GM12878 (cell line): ENCODE data around the gene TTYH1. TPM values are rescaled to one million over a fixed set of nuclear protein-coding genes. Genes with fewer than 3 reads are reported as not detected.

Experiments used
- ATAC-seq: fragments of 200-7000 bp; cut with Tn5 transposase; 3 replicates; pipeline ENCODE4 v1.9.1; 2020; ENCODE audit warnings: mild to moderate bottlenecking, moderate library complexity
- BruUV-seq: library from RNA; stranded (reverse); fragments of 400-500 nt; replicated peaks from 2 replicates; lab custom pipeline; 2021; lab: Mats Ljungman, UMichigan
- CTCF ChIA-PET: fragments of 300-600 bp; sonication (Branson Sonifier 250); formaldehyde crosslinking; extraction: SDS; loops from one replicate; lab custom pipeline; 2021; ENCODE audit warnings: inconsistent platforms; lab: Yijun Ruan, JAX
- POLR2A ChIA-PET: fragments of 350-600 bp; formaldehyde crosslinking; extraction: SDS; loops from one replicate; lab custom pipeline; 2021; ENCODE audit warnings: inconsistent platforms; lab: Charles Lee
- RAD21 ChIA-PET: fragments of 300-600 bp; sonication (Branson Sonifier 250); formaldehyde crosslinking; loops from one replicate; lab custom pipeline; 2023; ENCODE audit warnings: antibody characterized with exemption; ENCODE audit not compliant: unreplicated experiment; lab: Charles Lee
- SMC1A ChIA-PET: fragments of 300-600 bp; sonication (Branson Sonifier 250); formaldehyde crosslinking; loops from one replicate; lab custom pipeline; 2023; ENCODE audit not compliant: unreplicated experiment, uncharacterized antibody; lab: Charles Lee
- DNase-seq: peaks from one replicate; pipeline ENCODE4 v3.0.0-alpha.2; 2011; ENCODE audit warnings: low read depth, low spot score
- FAIRE-seq: peaks from 3 replicates; lab custom pipeline; 2011; peaks lifted over from hg19 to GRCh38; lab: Jason Lieb, UNC
- H2AFZ ChIP-seq: 2 replicates; pipeline ENCODE4 v1.6.0; 2011; ENCODE audit warnings: low read depth, low read length, control low read depth; ENCODE audit not compliant: control insufficient read depth
- H3K27ac ChIP-seq: 2 replicates; pipeline ENCODE4 v1.5.1; 2011; ENCODE audit warnings: control low read depth; ENCODE audit not compliant: control insufficient read depth, insufficient read depth
- H3K27me3 ChIP-seq, 2 experiments: replicated peaks in 1 of 2; 2 replicates each; pipeline versions ENCODE4 v1.6.0 to v1.6.1; 2011; ENCODE audit warnings: low read length in 1 of 2; ENCODE audit not compliant: control insufficient read depth in 2 of 2, insufficient read depth in 2 of 2
- H3K36me3 ChIP-seq, 2 experiments: 2 replicates each; pipeline ENCODE4 v1.5.1; 2011; ENCODE audit warnings: low read length in 1 of 2; ENCODE audit not compliant: control insufficient read depth in 2 of 2, insufficient read depth in 2 of 2
- H3K4me1 ChIP-seq: 2 replicates; pipeline ENCODE4 v1.6.1; 2011; ENCODE audit warnings: mild to moderate bottlenecking, low read length, moderate library complexity, mixed read lengths; ENCODE audit not compliant: control insufficient read depth, insufficient read depth
- H3K4me2 ChIP-seq: 2 replicates; pipeline ENCODE4 v1.6.0; 2011; ENCODE audit warnings: control low read depth; ENCODE audit not compliant: control insufficient read depth, insufficient read depth
- H3K4me3 ChIP-seq: fragments of 200-600 bp; sonication (generic); 2 replicates; pipeline ENCODE4 v1.5.1; 2016
- H3K79me2 ChIP-seq: 2 replicates; pipeline ENCODE4 v1.6.0; 2011; ENCODE audit warnings: low read length; ENCODE audit not compliant: control insufficient read depth, insufficient read depth
- H3K9ac ChIP-seq: 2 replicates; pipeline ENCODE4 v1.8.0; 2011; ENCODE audit warnings: low read length, control low read depth, mixed read lengths; ENCODE audit not compliant: control insufficient read depth, insufficient read depth
- H3K9me3 ChIP-seq: replicated peaks from 3 replicates; pipeline ENCODE4 v1.5.1; 2011; ENCODE audit warnings: mild to moderate bottlenecking, low read length; ENCODE audit not compliant: control insufficient read depth, insufficient read depth
- H4K20me1 ChIP-seq: 2 replicates; pipeline ENCODE4 v1.6.0; 2011; ENCODE audit not compliant: control insufficient read depth, insufficient read depth
- CBX5 ChIP-seq: sonication (generic); IDR thresholded peaks from 2 replicates; pipeline ENCODE4 v1.6.1; 2016; ENCODE audit warnings: low read depth, moderate library complexity, mild to moderate bottlenecking, inconsistent platforms
- CHD1 ChIP-seq: IDR thresholded peaks from 2 replicates; pipeline ENCODE4 v1.6.1; 2012; ENCODE audit warnings: low read depth, low read length, improper control_type of control experiment
- FOXK2 ChIP-seq: fragments of 450-650 bp; IDR thresholded peaks from 2 replicates; pipeline ENCODE4 v1.6.1; 2017; ENCODE audit warnings: mild to moderate bottlenecking, moderate library complexity
- HDGF ChIP-seq: fragments of 450-650 bp; IDR thresholded peaks from 2 replicates; pipeline ENCODE4 v1.6.1; 2016; ENCODE audit warnings: antibody characterized with exemption
- RAD51 ChIP-seq: fragments of 450-650 bp; IDR thresholded peaks from 2 replicates; pipeline ENCODE4 v1.6.1; 2016; ENCODE audit warnings: moderate library complexity, mild to moderate bottlenecking, inconsistent platforms
- SMC3 ChIP-seq: IDR thresholded peaks from 2 replicates; pipeline ENCODE4 v1.6.1; 2011; ENCODE audit warnings: low read length, improper control_type of control experiment, borderline replicate concordance
- WGBS: methylation state at CpG from one replicate; pipeline ENCODE4 v1.1.6; 2016; ENCODE audit warnings: low lambda C conversion rate; ENCODE audit not compliant: insufficient replicate concordance, insufficient coverage; ENCODE audit errors: missing lambda C conversion rate; 5-methylcytosine and 5-hydroxymethylcytosine counted together
- in situ Hi-C: fragments of 300-500 bp; cut with MboI; formaldehyde crosslinking; loops from 9 replicates; pipeline ENCODE4 v1.14.3; 2018; ENCODE audit warnings: mixed read lengths
- intact Hi-C: fragments of 100-400 bp; cut with micrococcal nuclease; formaldehyde crosslinking; loops from one replicate; pipeline ENCODE4 v1.14.2; 2022; ENCODE audit not compliant: unreplicated experiment
- polyA plus RNA-seq, 11 experiments: library from polyadenylated mRNA; depleted of rRNA in 4 of 11; unstranded in 6 of 11; stranded (reverse) in 5 of 11; fragments of >200 nt; fragmentation: Nextera tagmentation in 4 of 11; fragmentation: Illumina TruSeq in 1 of 11; extraction: Ambion mirVana in 4 of 11; extraction: Trizol in 1 of 11; gene quantifications; 1 replicate in 1 of 11; 2 replicates in 10 of 11; pipeline versions ENCODE4 v1.2.1 to v1.2.3, GENCODE V29; 2011 to 2016; ENCODE audit warnings: inconsistent platforms in 2 of 11, missing spikeins in 2 of 11, low read depth in 1 of 11
- total RNA-seq, 4 experiments: library from RNA; depleted of rRNA in 3 of 4; stranded (reverse); fragments of >200 nt in 3 of 4; fragmentation: Illumina TruSeq in 1 of 4; extraction: Trizol in 1 of 4; gene quantifications; 2 replicates each; pipeline versions ENCODE4 v1.2.1 to v1.2.3, GENCODE V29; 2013 to 2021
- TF ChIP-seq, protein P1 (sequence below): fragments of 450-650 bp; IDR thresholded peaks from 2 replicates; pipeline ENCODE4 v1.6.1; 2016; ENCODE audit warnings: mild to moderate bottlenecking
- TF ChIP-seq, protein P2 (sequence below): IDR thresholded peaks from 2 replicates; pipeline ENCODE4 v1.6.1; 2012; ENCODE audit warnings: low read depth, low read length, improper control_type of control experiment

TTYH1 gene
- total and polyA plus RNA-seq, 10 of the 15 experiments (the other 5 are each of a cell fraction or from before 2014, with no cell fraction given) = 0.01 to 0.36 (median 0.09) TPM; not detected in 3

DNA sequence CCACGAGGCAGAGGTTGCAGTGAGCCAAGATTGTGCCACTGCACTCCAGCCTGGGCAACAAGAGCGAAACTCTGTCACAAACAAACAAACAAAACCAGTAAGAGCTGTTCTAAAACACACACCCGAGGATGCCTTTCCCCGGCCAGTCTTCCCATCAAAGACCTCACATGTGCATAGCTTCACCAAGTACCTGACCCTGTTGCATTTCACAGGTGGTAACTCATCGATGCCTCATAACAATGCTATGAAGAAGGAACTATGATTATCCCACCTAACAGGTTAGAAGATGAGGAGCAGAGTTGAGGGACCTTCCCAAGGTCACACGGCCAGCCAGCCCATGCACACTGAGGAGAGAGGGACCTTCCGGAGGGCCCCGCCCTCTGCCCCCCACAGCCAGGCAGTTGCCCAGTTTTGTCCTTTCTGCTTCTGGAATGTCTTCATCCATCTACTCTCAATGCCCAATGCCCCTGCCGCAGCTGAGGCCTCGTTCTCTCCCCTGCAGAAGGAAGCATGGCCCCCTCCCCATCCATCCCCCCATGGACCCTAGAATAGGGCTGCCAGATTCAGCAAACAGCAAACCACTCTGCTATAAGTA is 17.0 kb downstream of the TTYH1 start:
- Histone ChIP-seq H3K27me3 (no peaks in the 10 kb centered on the region), H3K4me1 (no peaks in the 10 kb centered on the region), H3K36me3 (no peaks in the 10 kb centered on the region; a peak in 1 of 4 replicates), H2AFZ (no peak overlapping the region), H3K79me2 (no peaks in the 10 kb centered on the region), H3K4me2 (no peak overlapping the region), H3K4me3 (no peak overlapping the region), H3K9me3 (no peaks in the 10 kb centered on the region), H3K27ac (no peak overlapping the region), H3K9ac (no peak overlapping the region), H4K20me1 (no peaks in the 10 kb centered on the region; the same call in 1 of the 2 replicates)
- TF ChIP-seq SMC3 (no peak), HDGF (no peak), FOXK2 (no peak), CBX5 (no peak), CHD1 (no peak), RAD51 (no peak)
- TF ChIP-seq, protein P1, sequence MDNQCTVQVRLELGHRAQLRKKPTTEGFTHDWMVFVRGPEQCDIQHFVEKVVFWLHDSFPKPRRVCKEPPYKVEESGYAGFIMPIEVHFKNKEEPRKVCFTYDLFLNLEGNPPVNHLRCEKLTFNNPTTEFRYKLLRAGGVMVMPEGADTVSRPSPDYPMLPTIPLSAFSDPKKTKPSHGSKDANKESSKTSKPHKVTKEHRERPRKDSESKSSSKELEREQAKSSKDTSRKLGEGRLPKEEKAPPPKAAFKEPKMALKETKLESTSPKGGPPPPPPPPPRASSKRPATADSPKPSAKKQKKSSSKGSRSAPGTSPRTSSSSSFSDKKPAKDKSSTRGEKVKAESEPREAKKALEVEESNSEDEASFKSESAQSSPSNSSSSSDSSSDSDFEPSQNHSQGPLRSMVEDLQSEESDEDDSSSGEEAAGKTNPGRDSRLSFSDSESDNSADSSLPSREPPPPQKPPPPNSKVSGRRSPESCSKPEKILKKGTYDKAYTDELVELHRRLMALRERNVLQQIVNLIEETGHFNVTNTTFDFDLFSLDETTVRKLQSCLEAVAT = no peak
- TF ChIP-seq, protein P2, sequence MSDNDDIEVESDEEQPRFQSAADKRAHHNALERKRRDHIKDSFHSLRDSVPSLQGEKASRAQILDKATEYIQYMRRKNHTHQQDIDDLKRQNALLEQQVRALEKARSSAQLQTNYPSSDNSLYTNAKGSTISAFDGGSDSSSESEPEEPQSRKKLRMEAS = no peak
- WGBS = 64% methylated on average over 10 of the region's 10 CpGs
- DNase-seq (no peak), FAIRE-seq (no peak), ATAC-seq (no peak)
- SMC1A ChIA-PET = no interaction called here
- POLR2A ChIA-PET = no interaction called here
- CTCF ChIA-PET = no interaction called here
- in situ Hi-C loops (no loop called here), intact Hi-C loops (no loop called here)
- BruUV-seq = no TSS peak
- RAD21 ChIA-PET = no interaction called here
